ENCODE measurements around the gene THAP5.

- no peak for TF ChIP-seq FOXP2 (optimal IDR thresholded peaks at IDR 0.05; ENCODE audit: control extremely low read depth, extremely low read length, insufficient read depth)
- no peak for TF ChIP-seq EZH2 (IDR thresholded peaks at IDR 0.05)
- TF ChIP-seq POLR2AphosphoS5 (IDR thresholded peaks at IDR 0.05; ENCODE audit: borderline replicate concordance, low read depth, low read length): no peak
Observed at GRCh38 chr7:108603656-108604306, 34.3 kb upstream of the THAP5 start.

All from SK-N-MC (cell line).